ENCODE results near the gene PAK4.

PAK4 gene

GRCh38 chr19:39083599-39083982, 42.0 kb upstream of the PAK4 start:
- WGBS (ENCODE audit: insufficient coverage) = 2% methylated on average over 14 of the region's 14 CpGs
- H3K36me3 ChIP-seq (ENCODE audit: control insufficient read depth in 4 of 4, insufficient read depth in 4 of 4, low read length in 3 of 4) = no peaks in the 10 kb centered on the region
- H3K27ac ChIP-seq (ENCODE audit: insufficient read depth in 1 of 2, low read depth in 1 of 2, low read length in 2 of 2, poor library complexity in 1 of 2, severe bottlenecking in 2 of 2) = no peak overlapping the region
- CTCF ChIA-PET = interaction anchor here (1.4 to 2.3 kb wide), 2 partner anchors 16 to 32 kb away, joined by 3 to 9 read pairs; no protein-coding TSS in a partner anchor
- H3K4me1 ChIP-seq (ENCODE audit: control extremely low read depth in 1 of 4, control insufficient read depth in 4 of 4, insufficient read depth in 4 of 4, low read length in 3 of 4) = peaks cover 8 to 23% (median 17%) of the 10 kb centered on the region in 4 experiments
- H3K27me3 ChIP-seq (replicated peaks in 2 of 5; ENCODE audit: control insufficient read depth in 4 of 5, insufficient read depth in 5 of 5, low read length in 4 of 5) = peaks cover 0 to 52% (median 22%) of the 10 kb centered on the region in 5 experiments
- peak overlapping the region in 2 of 7 experiments; percentile 7 to 8 for H3K4me3 ChIP-seq (ENCODE audit: control insufficient read depth in 1 of 7, extremely low read depth in 1 of 7, insufficient read depth in 4 of 7, low read depth in 2 of 7, low read length in 6 of 7)
- no peaks in the 10 kb centered on the region for H3K9me3 ChIP-seq (ENCODE audit: control extremely low read depth in 1 of 5, control insufficient read depth in 4 of 5, insufficient read depth in 2 of 5, low read depth in 1 of 5, low read length in 4 of 5)
- POLR2A ChIA-PET = no interaction called here
- DNase-seq = no peak

GRCh38 chr19:39083983-39084731, 41.4 kb upstream of the PAK4 start, which contains the start of gene ACP7:
ACP7 (plus strand) TSS chr19:39084368; CDS start chr19:39085270, 902 bp downstream.
- peak within 1 kb of the TSS in 2 of 7 experiments; percentile 7 to 8 for H3K4me3 ChIP-seq (ENCODE audit: control insufficient read depth in 1 of 7, extremely low read depth in 1 of 7, insufficient read depth in 4 of 7, low read depth in 2 of 7, low read length in 6 of 7)

GRCh38 chr19:39084732-39085080, 40.9 kb upstream of the PAK4 start:
- peaks cover 8 to 23% (median 17%) of the 10 kb centered on the region in 4 experiments for H3K4me1 ChIP-seq (ENCODE audit: control extremely low read depth in 1 of 4, control insufficient read depth in 4 of 4, insufficient read depth in 4 of 4, low read length in 3 of 4)
- 84% methylated on average over 5 of the region's 7 CpGs for WGBS (ENCODE audit: insufficient coverage)
- POLR2A ChIA-PET = no interaction called here

More at GRCh38 chr19:39083983-39084731, 41.4 kb upstream of the PAK4 start, which contains the start of gene ACP7:
- Histone ChIP-seq H3K9me3 (ENCODE audit: control extremely low read depth in 1 of 5, control insufficient read depth in 4 of 5, insufficient read depth in 2 of 5, low read depth in 1 of 5, low read length in 4 of 5) (no peaks in the 10 kb centered on the region), H3K4me1 (ENCODE audit: control extremely low read depth in 1 of 4, control insufficient read depth in 4 of 4, insufficient read depth in 4 of 4, low read length in 3 of 4) (peaks cover 8 to 23% (median 17%) of the 10 kb centered on the region in 4 experiments), H3K36me3 (ENCODE audit: control insufficient read depth in 4 of 4, insufficient read depth in 4 of 4, low read length in 3 of 4) (no peaks in the 10 kb centered on the region), H3K27ac (ENCODE audit: insufficient read depth in 1 of 2, low read depth in 1 of 2, low read length in 2 of 2, poor library complexity in 1 of 2, severe bottlenecking in 2 of 2) (no peak within 1 kb of the TSS), H3K27me3 (replicated peaks in 2 of 5; ENCODE audit: control insufficient read depth in 4 of 5, insufficient read depth in 5 of 5, low read length in 4 of 5) (peaks cover 0 to 52% (median 22%) of the 10 kb centered on the region in 5 experiments)
- ChIA-PET POLR2A (no interaction called here), CTCF (interaction anchor here (0.6 to 2.3 kb wide), 3 partner anchors 8 to 33 kb away, joined by 3 to 9 read pairs (median 3); no protein-coding TSS in a partner anchor)
- 9% methylated on average over 39 of the region's 54 CpGs for WGBS (ENCODE audit: insufficient coverage)
- no peak for DNase-seq

DNA sequence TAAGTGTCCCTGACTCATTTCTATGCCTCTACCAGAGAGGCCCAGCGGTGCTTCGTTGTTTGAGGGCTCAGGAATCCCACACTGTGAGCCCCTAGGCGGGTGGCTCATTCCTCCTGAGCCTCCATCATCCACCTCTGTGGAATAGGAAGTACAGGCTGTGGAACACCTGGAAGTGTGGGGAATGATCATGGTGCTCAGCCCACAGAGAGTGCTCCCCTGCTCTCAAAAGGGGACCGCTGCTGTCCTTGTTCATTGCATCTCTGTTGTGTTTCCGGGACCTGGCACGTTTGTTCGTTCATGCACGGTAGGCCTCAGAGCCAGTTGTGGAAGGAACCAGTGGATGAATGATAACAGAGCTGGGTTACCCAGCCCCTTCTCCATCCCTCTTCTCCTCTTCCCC, 40.2 kb upstream of the PAK4 start:
- CTCF ChIA-PET = no interaction called here
- H3K4me3 ChIP-seq (ENCODE audit: control insufficient read depth in 1 of 7, extremely low read depth in 1 of 7, insufficient read depth in 4 of 7, low read depth in 2 of 7, low read length in 6 of 7) = no peak overlapping the region
- H3K9me3 ChIP-seq (ENCODE audit: control extremely low read depth in 1 of 5, control insufficient read depth in 4 of 5, insufficient read depth in 2 of 5, low read depth in 1 of 5, low read length in 4 of 5) = no peaks in the 10 kb centered on the region
- POLR2A ChIA-PET = no interaction called here
- H3K4me1 ChIP-seq (ENCODE audit: control extremely low read depth in 1 of 4, control insufficient read depth in 4 of 4, insufficient read depth in 4 of 4, low read length in 3 of 4) = peaks cover 8 to 23% (median 17%) of the 10 kb centered on the region in 4 experiments
- H3K27ac ChIP-seq (ENCODE audit: insufficient read depth in 1 of 2, low read depth in 1 of 2, low read length in 2 of 2, poor library complexity in 1 of 2, severe bottlenecking in 2 of 2) = no peak overlapping the region
- H3K36me3 ChIP-seq (ENCODE audit: control insufficient read depth in 4 of 4, insufficient read depth in 4 of 4, low read length in 3 of 4) = no peaks in the 10 kb centered on the region
- peaks cover 0 to 52% (median 22%) of the 10 kb centered on the region in 5 experiments for H3K27me3 ChIP-seq (replicated peaks in 2 of 5; ENCODE audit: control insufficient read depth in 4 of 5, insufficient read depth in 5 of 5, low read length in 4 of 5)
- WGBS (ENCODE audit: insufficient coverage) = 97% methylated on average over 5 of the region's 8 CpGs
- no peak for DNase-seq

More at GRCh38 chr19:39084732-39085080, 40.9 kb upstream of the PAK4 start:
- CTCF ChIA-PET = no interaction called here
- Histone ChIP-seq H3K27ac (ENCODE audit: insufficient read depth in 1 of 2, low read depth in 1 of 2, low read length in 2 of 2, poor library complexity in 1 of 2, severe bottlenecking in 2 of 2) (no peak overlapping the region), H3K4me3 (ENCODE audit: control insufficient read depth in 1 of 7, extremely low read depth in 1 of 7, insufficient read depth in 4 of 7, low read depth in 2 of 7, low read length in 6 of 7) (no peak overlapping the region), H3K9me3 (ENCODE audit: control extremely low read depth in 1 of 5, control insufficient read depth in 4 of 5, insufficient read depth in 2 of 5, low read depth in 1 of 5, low read length in 4 of 5) (no peaks in the 10 kb centered on the region), H3K27me3 (replicated peaks in 2 of 5; ENCODE audit: control insufficient read depth in 4 of 5, insufficient read depth in 5 of 5, low read length in 4 of 5) (peaks cover 0 to 52% (median 22%) of the 10 kb centered on the region in 5 experiments), H3K36me3 (ENCODE audit: control insufficient read depth in 4 of 4, insufficient read depth in 4 of 4, low read length in 3 of 4) (no peaks in the 10 kb centered on the region)
- no peak for DNase-seq

- WGBS (ENCODE audit: insufficient coverage) = 83% methylated on average over 2 of the region's 4 CpGs
- ChIA-PET CTCF (interaction anchor here (0.9 kb wide), 1 partner anchor 15 kb away, joined by 3 read pairs; no protein-coding TSS in a partner anchor), POLR2A (no interaction called here)
- peaks cover 8 to 21% (median 17%) of the 10 kb centered on the region in 4 experiments for H3K4me1 ChIP-seq (ENCODE audit: control extremely low read depth in 1 of 4, control insufficient read depth in 4 of 4, insufficient read depth in 4 of 4, low read length in 3 of 4)
- DNase-seq = no peak
- H3K9me3 ChIP-seq (ENCODE audit: control extremely low read depth in 1 of 5, control insufficient read depth in 4 of 5, insufficient read depth in 2 of 5, low read depth in 1 of 5, low read length in 4 of 5) = no peaks in the 10 kb centered on the region
- peaks cover 0 to 52% (median 20%) of the 10 kb centered on the region in 5 experiments for H3K27me3 ChIP-seq (replicated peaks in 2 of 5; ENCODE audit: control insufficient read depth in 4 of 5, insufficient read depth in 5 of 5, low read length in 4 of 5)
- no peak overlapping the region for H3K27ac ChIP-seq (ENCODE audit: insufficient read depth in 1 of 2, low read depth in 1 of 2, low read length in 2 of 2, poor library complexity in 1 of 2, severe bottlenecking in 2 of 2)
- H3K36me3 ChIP-seq (ENCODE audit: control insufficient read depth in 4 of 4, insufficient read depth in 4 of 4, low read length in 3 of 4) = no peaks in the 10 kb centered on the region
- no peak overlapping the region for H3K4me3 ChIP-seq (ENCODE audit: control insufficient read depth in 1 of 7, extremely low read depth in 1 of 7, insufficient read depth in 4 of 7, low read depth in 2 of 7, low read length in 6 of 7)
Measured at GRCh38 chr19:39086386-39086785, 39.2 kb upstream of the PAK4 start.

GRCh38 chr19:39087907-39088686, 37.5 kb upstream of the PAK4 start:
- no peak for DNase-seq
- Histone ChIP-seq H3K27me3 (replicated peaks in 2 of 5; ENCODE audit: control insufficient read depth in 4 of 5, insufficient read depth in 5 of 5, low read length in 4 of 5) (peaks cover 0 to 42% (median 15%) of the 10 kb centered on the region in 5 experiments), H3K4me3 (ENCODE audit: control insufficient read depth in 1 of 7, extremely low read depth in 1 of 7, insufficient read depth in 4 of 7, low read depth in 2 of 7, low read length in 6 of 7) (no peak overlapping the region), H3K9me3 (ENCODE audit: control extremely low read depth in 1 of 5, control insufficient read depth in 4 of 5, insufficient read depth in 2 of 5, low read depth in 1 of 5, low read length in 4 of 5) (no peaks in the 10 kb centered on the region), H3K4me1 (ENCODE audit: control extremely low read depth in 1 of 4, control insufficient read depth in 4 of 4, insufficient read depth in 4 of 4, low read length in 3 of 4) (peaks cover 3 to 13% (median 10%) of the 10 kb centered on the region in 4 experiments), H3K27ac (ENCODE audit: insufficient read depth in 1 of 2, low read depth in 1 of 2, low read length in 2 of 2, poor library complexity in 1 of 2, severe bottlenecking in 2 of 2) (no peak overlapping the region), H3K36me3 (ENCODE audit: control insufficient read depth in 4 of 4, insufficient read depth in 4 of 4, low read length in 3 of 4) (no peaks in the 10 kb centered on the region)
- CTCF ChIA-PET = interaction anchor here (2.6 kb wide), 1 partner anchor 22 kb away, joined by 7 read pairs; no protein-coding TSS in a partner anchor
- 98% methylated on average over 8 of the region's 8 CpGs for WGBS (ENCODE audit: insufficient coverage)
- POLR2A ChIA-PET = no interaction called here

Measured in common myeloid progenitor, CD34-positive (primary cell).